Lower leg skin (tissue), 4 donors: ENCODE data around the gene FBXO40. TPM values are rescaled to one million over a fixed set of nuclear protein-coding genes. Genes with fewer than 3 reads are reported as not detected.

Experiments used
- DNase-seq, 2 donors: peaks; one replicate each; pipeline ENCODE4 v3.0.0-alpha.2; 2019; ENCODE audit warnings: low spot score in 2 of 2
- H3K4me3 ChIP-seq: fragments of 200-600 bp; sonication (generic); 2 replicates; pipeline ENCODE4 v1.5.1; 2017; ENCODE audit warnings: mild to moderate bottlenecking, low read depth; ENCODE audit not compliant: poor library complexity, severe bottlenecking
- CTCF ChIP-seq, 3 donors: fragments of 450-650 bp; IDR thresholded peaks; one replicate each; pipeline ENCODE4 v1.5.1; 2016; ENCODE audit warnings: antibody characterized with exemption in 3 of 3, mild to moderate bottlenecking in 3 of 3, moderate library complexity in 2 of 3
- POLR2A ChIP-seq, 2 donors: fragments of 450-650 bp; IDR thresholded peaks; one replicate each; pipeline ENCODE4 v1.6.1; 2016 to 2017; ENCODE audit warnings: antibody characterized with exemption in 2 of 2, mild to moderate bottlenecking in 1 of 2, moderate library complexity in 1 of 2
- WGBS, 2 donors: methylation state at CpG; one replicate each; pipeline ENCODE4 v1.1.5; 2018; 5-methylcytosine and 5-hydroxymethylcytosine counted together
- intact Hi-C: fragments of 100-400 bp; cut with DNase I; formaldehyde crosslinking; loops from one replicate; pipeline ENCODE4 v1.15.0; 2023; ENCODE audit warnings: low total_unique reads
- total RNA-seq, 4 donors: library from RNA; depleted of rRNA; stranded (reverse); fragments of >200 nt; gene quantifications; one replicate each; pipeline ENCODE4 v1.1.0, GENCODE V29; 2016

The FBXO40 gene
- total RNA-seq, 4 donors from 2014 or later = not detected

GRCh38 chr3:121627211-121627610, 34.0 kb downstream of the FBXO40 start:
- intact Hi-C loops = no loop called here
- TF ChIP-seq CTCF (IDR thresholded peaks at IDR 0.05) (no peak), POLR2A (IDR thresholded peaks at IDR 0.05) (no peak)
- WGBS, 2 donors = 74 to 80% methylated on average over 4 of the region's 4 CpGs

GRCh38 chr3:121627622-121628021, 34.4 kb downstream of the FBXO40 start:
- WGBS, 2 donors = 63% methylated on average over 3 of the region's 3 CpGs
- DNase-seq = peak in 1 of 2 donors; percentile 10
- H3K4me3 ChIP-seq = no peak overlapping the region
- no peak for TF ChIP-seq POLR2A (IDR thresholded peaks at IDR 0.05)
- TF ChIP-seq CTCF (IDR thresholded peaks at IDR 0.05) = no peak
- intact Hi-C loops = no loop called here

More at GRCh38 chr3:121627211-121627610, 34.0 kb downstream of the FBXO40 start:
- no peak overlapping the region for H3K4me3 ChIP-seq
- peak in 1 of 2 donors; percentile 39 for DNase-seq

GRCh38 chr3:121629601-121630000, 36.4 kb downstream of the FBXO40 start:
- intact Hi-C loops = no loop called here
- no peak overlapping the region for H3K4me3 ChIP-seq
- WGBS, 2 donors = 84 to 87% methylated on average over 6 of the region's 6 CpGs
- peak in 1 of 2 donors; percentile 5 for DNase-seq
- TF ChIP-seq POLR2A (IDR thresholded peaks at IDR 0.05) = no peak
- no peak for TF ChIP-seq CTCF (IDR thresholded peaks at IDR 0.05)

- DNase-seq = peak in 1 of 2 donors; percentile 14
- TF ChIP-seq POLR2A (IDR thresholded peaks at IDR 0.05) = no peak
- TF ChIP-seq CTCF (IDR thresholded peaks at IDR 0.05) = no peak
- H3K4me3 ChIP-seq = no peak overlapping the region
- 96 to 100% methylated on average over 1 of the region's 1 CpG for WGBS, 2 donors
- intact Hi-C loops = no loop called here
These were observed 37.2 kb downstream of the FBXO40 start for GRCh38 chr3:121630355-121630754.

GRCh38 chr3:121637922-121638321, 44.7 kb downstream of the FBXO40 start:
- no peak for TF ChIP-seq POLR2A (IDR thresholded peaks at IDR 0.05)
- TF ChIP-seq CTCF (IDR thresholded peaks at IDR 0.05) = no peak
- DNase-seq = peak in 1 of 2 donors; percentile 6
- H3K4me3 ChIP-seq = no peak overlapping the region
- 83 to 86% methylated on average over 1 of the region's 1 CpG for WGBS, 2 donors
- intact Hi-C loops = no loop called here

- WGBS, 2 donors = 92% methylated on average over 2 of the region's 2 CpGs
- H3K4me3 ChIP-seq = no peak overlapping the region
- intact Hi-C loops = no loop called here
- TF ChIP-seq POLR2A (IDR thresholded peaks at IDR 0.05) (no peak), CTCF (IDR thresholded peaks at IDR 0.05) (no peak)
- no peak for DNase-seq
These were observed 47.9 kb downstream of the FBXO40 start for GRCh38 chr3:121641127-121641526.
